ENCODE results near the gene TPP2. TPM values are rescaled to one million over a fixed set of nuclear protein-coding genes. Genes with fewer than 3 reads are reported as not detected.

The TPP2 gene
- polyA plus RNA-seq, 3 donors from 2014 or later, result 15.1 to 57.4 (median 37.6) TPM

- peaks cover 2 to 15% (median 14%) of the 10 kb centered on the region in 3 donors for H3K27me3 Mint-ChIP-seq (ENCODE audit: low read depth in 3 of 3)
- no peak for DNase-seq
- H3K4me3 Mint-ChIP-seq, result no peak overlapping the region
- H3K27ac Mint-ChIP-seq, result no peak overlapping the region
- no peaks in the 10 kb centered on the region for H3K4me1 Mint-ChIP-seq
- H3K36me3 Mint-ChIP-seq, result no peaks in the 10 kb centered on the region
- H3K9me3 Mint-ChIP-seq, result peaks cover 0 to 12% (median 0%) of the 10 kb centered on the region in 6 donors
These were observed 99.7 kb downstream of the TPP2 start for GRCh38 chr13:102696465-102696864.

GRCh38 chr13:102697264-102697663, 100.5 kb downstream of the TPP2 start:
- peaks cover 2 to 13% (median 8%) of the 10 kb centered on the region in 3 donors for H3K27me3 Mint-ChIP-seq (ENCODE audit: low read depth in 3 of 3)
- no peak overlapping the region for H3K4me3 Mint-ChIP-seq
- no peaks in the 10 kb centered on the region for H3K36me3 Mint-ChIP-seq
- H3K9me3 Mint-ChIP-seq, result peaks cover 0 to 12% (median 0%) of the 10 kb centered on the region in 6 donors
- DNase-seq, result no peak
- no peak overlapping the region for H3K27ac Mint-ChIP-seq
- H3K4me1 Mint-ChIP-seq, result no peaks in the 10 kb centered on the region

GRCh38 chr13:102697929-102698648, 101.3 kb downstream of the TPP2 start:
- no peak overlapping the region for H3K27ac Mint-ChIP-seq
- H3K9me3 Mint-ChIP-seq, result peaks cover 0 to 12% (median 0%) of the 10 kb centered on the region in 6 donors
- no peaks in the 10 kb centered on the region for H3K36me3 Mint-ChIP-seq
- H3K27me3 Mint-ChIP-seq (ENCODE audit: low read depth in 3 of 3), result peaks cover 0 to 9% (median 8%) of the 10 kb centered on the region in 3 donors
- H3K4me1 Mint-ChIP-seq, result no peaks in the 10 kb centered on the region
- no peak for DNase-seq
- H3K4me3 Mint-ChIP-seq, result no peak overlapping the region

- H3K27ac Mint-ChIP-seq, result no peak overlapping the region
- peaks cover 0 to 12% (median 0%) of the 10 kb centered on the region in 6 donors for H3K9me3 Mint-ChIP-seq
- no peaks in the 10 kb centered on the region for H3K4me1 Mint-ChIP-seq
- H3K4me3 Mint-ChIP-seq, result no peak overlapping the region
- peaks cover 0 to 8% (median 8%) of the 10 kb centered on the region in 3 donors for H3K27me3 Mint-ChIP-seq (ENCODE audit: low read depth in 3 of 3)
- DNase-seq, result no peak
- no peaks in the 10 kb centered on the region for H3K36me3 Mint-ChIP-seq
These were observed 101.8 kb downstream of the TPP2 start for GRCh38 chr13:102698649-102698980.

- no peak overlapping the region for H3K4me3 Mint-ChIP-seq
- no peak overlapping the region for H3K27ac Mint-ChIP-seq
- no peak for DNase-seq
- peaks cover 1 to 6% (median 5%) of the 10 kb centered on the region in 3 donors for H3K27me3 Mint-ChIP-seq (ENCODE audit: low read depth in 3 of 3)
- H3K9me3 Mint-ChIP-seq, result peaks cover 0 to 12% (median 0%) of the 10 kb centered on the region in 6 donors
- H3K36me3 Mint-ChIP-seq, result no peaks in the 10 kb centered on the region
- H3K4me1 Mint-ChIP-seq, result no peaks in the 10 kb centered on the region
These were observed 102.7 kb downstream of the TPP2 start for GRCh38 chr13:102699504-102699903.

- H3K9me3 Mint-ChIP-seq, result peaks cover 0 to 12% (median 0%) of the 10 kb centered on the region in 6 donors
- DNase-seq, result no peak
- no peaks in the 10 kb centered on the region for H3K4me1 Mint-ChIP-seq
- H3K36me3 Mint-ChIP-seq, result no peaks in the 10 kb centered on the region
- no peak overlapping the region for H3K4me3 Mint-ChIP-seq
- H3K27ac Mint-ChIP-seq, result no peak overlapping the region
- peaks cover 1 to 5% (median 4%) of the 10 kb centered on the region in 3 donors for H3K27me3 Mint-ChIP-seq (ENCODE audit: low read depth in 3 of 3)
These were observed 103.6 kb downstream of the TPP2 start for GRCh38 chr13:102700088-102701031.

- Mint-ChIP-seq H3K36me3 (no peaks in the 10 kb centered on the region), H3K27me3 (ENCODE audit: low read depth in 3 of 3) (peaks cover 1 to 5% (median 4%) of the 10 kb centered on the region in 3 donors), H3K4me3 (no peak overlapping the region), H3K27ac (no peak overlapping the region), H3K4me1 (no peaks in the 10 kb centered on the region), H3K9me3 (peaks cover 0 to 12% (median 0%) of the 10 kb centered on the region in 6 donors)
- no peak for DNase-seq
These were observed 104.5 kb downstream of the TPP2 start for GRCh38 chr13:102701331-102701730.

- Mint-ChIP-seq H3K27ac (no peak overlapping the region), H3K4me1 (no peaks in the 10 kb centered on the region), H3K27me3 (ENCODE audit: low read depth in 3 of 3) (peaks cover 1 to 9% (median 3%) of the 10 kb centered on the region in 3 donors), H3K4me3 (no peak overlapping the region), H3K36me3 (no peaks in the 10 kb centered on the region), H3K9me3 (peaks cover 0 to 12% (median 0%) of the 10 kb centered on the region in 6 donors)
- no peak for DNase-seq
These were observed 106.4 kb downstream of the TPP2 start for GRCh38 chr13:102702965-102703725.

- H3K36me3 Mint-ChIP-seq, result no peaks in the 10 kb centered on the region
- DNase-seq, result no peak
- H3K27me3 Mint-ChIP-seq (ENCODE audit: low read depth in 3 of 3), result peaks cover 0 to 4% (median 1%) of the 10 kb centered on the region in 3 donors
- H3K27ac Mint-ChIP-seq, result no peak overlapping the region
- peaks cover 0 to 7% (median 0%) of the 10 kb centered on the region in 6 donors for H3K9me3 Mint-ChIP-seq
- H3K4me3 Mint-ChIP-seq, result no peak overlapping the region
- H3K4me1 Mint-ChIP-seq, result no peaks in the 10 kb centered on the region
These were observed 106.9 kb downstream of the TPP2 start for GRCh38 chr13:102703726-102704035.

GRCh38 chr13:102704238-102705058, 107.7 kb downstream of the TPP2 start:
- Mint-ChIP-seq H3K4me3 (no peak overlapping the region), H3K36me3 (peaks cover 0 to 3% (median 0%) of the 10 kb centered on the region in 3 donors), H3K27me3 (ENCODE audit: low read depth in 3 of 3) (peaks cover 0 to 4% (median 1%) of the 10 kb centered on the region in 3 donors), H3K9me3 (peaks cover 0 to 4% (median 0%) of the 10 kb centered on the region in 6 donors), H3K4me1 (no peaks in the 10 kb centered on the region), H3K27ac (no peak overlapping the region)
- no peak for DNase-seq

- Mint-ChIP-seq H3K36me3 (peaks cover 0 to 3% (median 0%) of the 10 kb centered on the region in 3 donors), H3K4me3 (no peak overlapping the region)
These were observed 110.7 kb downstream of the TPP2 start for GRCh38 chr13:102707467-102707866.

GRCh38 chr13:102708211-102708610, 111.4 kb downstream of the TPP2 start:
- no peak for DNase-seq
- Mint-ChIP-seq H3K9me3 (peaks cover 0 to 4% (median 0%) of the 10 kb centered on the region in 6 donors), H3K27me3 (ENCODE audit: low read depth in 3 of 3) (peaks cover 2 to 6% (median 5%) of the 10 kb centered on the region in 3 donors), H3K4me1 (no peaks in the 10 kb centered on the region), H3K4me3 (no peak overlapping the region), H3K36me3 (peaks cover 0 to 3% (median 0%) of the 10 kb centered on the region in 3 donors), H3K27ac (no peak overlapping the region)

More at GRCh38 chr13:102707467-102707866, 110.7 kb downstream of the TPP2 start:
- Mint-ChIP-seq H3K27me3 (ENCODE audit: low read depth in 3 of 3) (peaks cover 0 to 6% (median 1%) of the 10 kb centered on the region in 3 donors), H3K9me3 (peaks cover 0 to 4% (median 0%) of the 10 kb centered on the region in 6 donors), H3K27ac (no peak overlapping the region), H3K4me1 (no peaks in the 10 kb centered on the region)
- no peak for DNase-seq

- H3K27me3 Mint-ChIP-seq (ENCODE audit: low read depth in 3 of 3), result peaks cover 2 to 6% (median 5%) of the 10 kb centered on the region in 3 donors
- no peak overlapping the region for H3K4me3 Mint-ChIP-seq
- peaks cover 0 to 4% (median 0%) of the 10 kb centered on the region in 6 donors for H3K9me3 Mint-ChIP-seq
- H3K36me3 Mint-ChIP-seq, result peaks cover 0 to 3% (median 0%) of the 10 kb centered on the region in 3 donors
- no peak for DNase-seq
- H3K4me1 Mint-ChIP-seq, result no peaks in the 10 kb centered on the region
- H3K27ac Mint-ChIP-seq, result no peak overlapping the region
These were observed 112.2 kb downstream of the TPP2 start for GRCh38 chr13:102708991-102709390.

Data from immature natural killer cell (primary cell).